Kidney (tissue), 14 donors: ENCODE results near the gene IQCC. TPM values are rescaled to one million over a fixed set of nuclear protein-coding genes. Genes with fewer than 3 reads are reported as not detected.

ENCODE experiments used
- DNase-seq, 5 donors: peaks; one replicate each; pipeline ENCODE4 v3.0.0-alpha.2; 2013 to 2020
- FAIRE-seq: peaks from 2 replicates; lab custom pipeline; 2012; peaks lifted over from hg19 to GRCh38; lab: Jason Lieb, UNC
- H3K27ac ChIP-seq, 2 donors: one replicate each; pipeline ENCODE4 v1.7.0; 2013; ENCODE audit warnings: low read depth in 2 of 2, low read length in 2 of 2, inconsistent platforms in 1 of 2
- H3K27me3 ChIP-seq: one replicate; pipeline ENCODE4 v1.7.1; 2013; ENCODE audit warnings: low read length, inconsistent platforms; ENCODE audit not compliant: control insufficient read depth, insufficient read depth
- H3K36me3 ChIP-seq, 3 donors: one replicate each; pipeline versions ENCODE4 v1.7.0 to v1.7.1; 2013; ENCODE audit warnings: low read length in 3 of 3, control low read depth in 1 of 3, inconsistent platforms in 1 of 3; ENCODE audit not compliant: insufficient read depth in 3 of 3, control insufficient read depth in 2 of 3
- H3K4me1 ChIP-seq, 3 donors: one replicate each; pipeline versions ENCODE4 v1.7.0 to v1.7.1; 2013; ENCODE audit warnings: low read length in 3 of 3, inconsistent platforms in 1 of 3, low read depth in 1 of 3; ENCODE audit not compliant: control insufficient read depth in 2 of 3, insufficient read depth in 2 of 3
- H3K4me3 ChIP-seq, 3 donors: one replicate each; pipeline versions ENCODE4 v1.7.0 to v1.8.1; 2013; ENCODE audit warnings: low read length in 3 of 3, control low read depth in 1 of 3, inconsistent platforms in 1 of 3
- H3K9ac ChIP-seq, 3 donors: one replicate each; pipeline versions ENCODE4 v1.7.0 to v1.7.1; 2013; ENCODE audit warnings: low read length in 3 of 3, control low read depth in 1 of 3, inconsistent platforms in 1 of 3
- H3K9me3 ChIP-seq, 3 donors: one replicate each; pipeline versions ENCODE4 v1.7.0 to v1.7.1; 2013; ENCODE audit warnings: low read length in 3 of 3, control low read depth in 1 of 3, inconsistent platforms in 1 of 3; ENCODE audit not compliant: control insufficient read depth in 2 of 3, insufficient read depth in 1 of 3
- CTCF ChIP-seq: IDR thresholded peaks from 3 replicates; pipeline ENCODE4 v1.5.1; 2012; ENCODE audit warnings: mild to moderate bottlenecking, moderate library complexity, borderline replicate concordance; ENCODE audit not compliant: insufficient read depth; ENCODE audit errors: extremely low read depth
- intact Hi-C: fragments of 100-400 bp; cut with DNase I; formaldehyde crosslinking; loops from one replicate; pipeline ENCODE4 v1.11.1; 2022
- polyA plus RNA-seq: library from polyadenylated mRNA; stranded (reverse); fragments of 350-450 nt; fragmentation: Illumina TruSeq; extraction: RNeasy Lipid Tissue Mini Kit (QIAGEN cat#74804); gene quantifications from one replicate; pipeline ENCODE4 v1.2.3, GENCODE V29; 2014; ENCODE audit warnings: low read depth, low replicate concordance; ENCODE audit not compliant: insufficient read depth
- total RNA-seq: library from RNA; stranded (reverse); fragmentation: NEBNext Ultra II Directional; extraction: Animal tissue kit (Norgen Biotek cat#: 25700); gene quantifications from one replicate; pipeline ENCODE4 v1.2.1, GENCODE V29; 2021
- donor health status: control.
- donor health status: control.
- donor health status: control.
- donor health status: control.
- donor health status: control.
- donor health status: DM: yes; HTN: yes; CAD: no.
- donor health status: Normal renal cell carcinoma (clear cell type).

Gene IQCC
- total and polyA plus RNA-seq, 2 donors from 2014 or later = 3.4 to 3.5 TPM

- no peak for FAIRE-seq
Measured at GRCh38 chr1:32186077-32186476, 19.4 kb upstream of the IQCC start.

GRCh38 chr1:32186491-32186890, 19.0 kb upstream of the IQCC start:
- no peak for TF ChIP-seq CTCF
- Histone ChIP-seq H3K9ac (no peak overlapping the region), H3K27me3 (no peaks in the 10 kb centered on the region), H3K36me3 (peaks cover 9 to 65% (median 44%) of the 10 kb centered on the region in 3 donors), H3K4me3 (no peak overlapping the region), H3K27ac (no peak overlapping the region), H3K9me3 (no peaks in the 10 kb centered on the region), H3K4me1 (peaks cover 0 to 5% (median 5%) of the 10 kb centered on the region in 3 donors)
- no peak for DNase-seq
- intact Hi-C loops = no loop called here
- no peak for FAIRE-seq

More at GRCh38 chr1:32186077-32186476, 19.4 kb upstream of the IQCC start:
- Histone ChIP-seq H3K4me3 (no peak overlapping the region), H3K9ac (no peak overlapping the region), H3K27me3 (no peaks in the 10 kb centered on the region), H3K4me1 (peaks cover 0 to 10% (median 5%) of the 10 kb centered on the region in 3 donors), H3K36me3 (peaks cover 9 to 63% (median 42%) of the 10 kb centered on the region in 3 donors), H3K27ac (no peak overlapping the region), H3K9me3 (no peaks in the 10 kb centered on the region)
- DNase-seq = no peak
- TF ChIP-seq CTCF = no peak
- intact Hi-C loops = no loop called here

- Histone ChIP-seq H3K4me3 (no peak overlapping the region), H3K27me3 (no peaks in the 10 kb centered on the region), H3K4me1 (peaks cover 0 to 2% (median 0%) of the 10 kb centered on the region in 3 donors), H3K9ac (no peak overlapping the region), H3K27ac (no peak overlapping the region), H3K9me3 (no peaks in the 10 kb centered on the region), H3K36me3 (peaks cover 11 to 71% (median 54%) of the 10 kb centered on the region in 3 donors)
- TF ChIP-seq CTCF = no peak
- DNase-seq = no peak
- intact Hi-C loops = no loop called here
- FAIRE-seq = no peak
Measured at GRCh38 chr1:32187850-32188249, 17.6 kb upstream of the IQCC start.
